Effector memory CD8-positive, alpha-beta T cell (primary cell): ENCODE data around the gene PIGU.
"Not testable (repeated sequence)": the region's sequence is repeated elsewhere in the genome, so short reads cannot be mapped to it uniquely, and the experiment has no call there.

ENCODE experiments used
- ATAC-seq: fragments of 150-1000 bp; cut with Tn5 transposase; replicated peaks from 2 replicates; pipeline ENCODE4 v1.10.0; 2021; ENCODE audit warnings: mild to moderate bottlenecking, moderate library complexity
- DNase-seq, 3 experiments: peaks; one replicate each; pipeline ENCODE4 v3.0.0; 2021
- H3K27ac Mint-ChIP-seq, 2 donors: one replicate each; pipeline ENCODE4 v1.8.0; 2022; ENCODE audit warnings: mild to moderate bottlenecking in 2 of 2, mixed read lengths in 2 of 2, moderate library complexity in 2 of 2
- H3K27me3 Mint-ChIP-seq, 2 donors: one replicate each; pipeline ENCODE4 v1.8.0; 2022; ENCODE audit warnings: mixed read lengths in 2 of 2
- H3K36me3 Mint-ChIP-seq: one replicate; pipeline ENCODE4 v1.8.0; 2022; ENCODE audit warnings: mild to moderate bottlenecking, moderate library complexity, mixed read lengths; ENCODE audit not compliant: insufficient read depth
- H3K4me1 Mint-ChIP-seq, 2 donors: one replicate each; pipeline ENCODE4 v1.8.0; 2022; ENCODE audit warnings: low read depth in 2 of 2, mixed read lengths in 2 of 2
- H3K4me3 Mint-ChIP-seq, 2 donors: one replicate each; pipeline ENCODE4 v1.8.0; 2022; ENCODE audit warnings: mild to moderate bottlenecking in 2 of 2, mixed read lengths in 2 of 2, moderate library complexity in 2 of 2
- H3K9me3 Mint-ChIP-seq, 2 donors: one replicate each; pipeline ENCODE4 v1.8.0; 2022; ENCODE audit warnings: mixed read lengths in 2 of 2

The PIGU gene

DNA sequence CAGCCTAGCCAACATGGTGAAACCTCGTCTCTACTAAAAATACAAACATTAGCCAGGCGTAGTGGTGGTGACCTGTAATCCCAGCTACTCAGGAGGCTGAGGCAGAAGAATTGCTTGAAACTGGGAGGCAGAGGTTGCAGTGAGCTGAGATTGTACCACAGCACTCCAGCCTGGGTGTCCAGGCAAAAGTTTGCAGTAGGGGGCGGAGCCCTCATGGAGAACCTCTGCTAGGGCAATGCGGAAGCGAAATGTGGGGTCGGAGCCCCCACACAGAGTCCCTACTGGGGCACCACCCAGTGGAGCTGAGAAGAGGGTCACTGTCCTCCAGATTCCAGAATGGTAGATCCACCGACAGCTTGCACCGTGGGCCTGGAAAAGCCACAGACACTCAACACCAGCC, 60.0 kb downstream of the PIGU start:
- DNase-seq, H3K4me3 Mint-ChIP-seq, H3K27ac Mint-ChIP-seq, H3K27me3 Mint-ChIP-seq, H3K9me3 Mint-ChIP-seq, ATAC-seq: not testable (repeated sequence)
- Mint-ChIP-seq H3K4me1 (peaks cover 15 to 19% of the 10 kb centered on the region in 2 donors), H3K36me3 (peaks cover 20% of the 10 kb centered on the region)

DNA sequence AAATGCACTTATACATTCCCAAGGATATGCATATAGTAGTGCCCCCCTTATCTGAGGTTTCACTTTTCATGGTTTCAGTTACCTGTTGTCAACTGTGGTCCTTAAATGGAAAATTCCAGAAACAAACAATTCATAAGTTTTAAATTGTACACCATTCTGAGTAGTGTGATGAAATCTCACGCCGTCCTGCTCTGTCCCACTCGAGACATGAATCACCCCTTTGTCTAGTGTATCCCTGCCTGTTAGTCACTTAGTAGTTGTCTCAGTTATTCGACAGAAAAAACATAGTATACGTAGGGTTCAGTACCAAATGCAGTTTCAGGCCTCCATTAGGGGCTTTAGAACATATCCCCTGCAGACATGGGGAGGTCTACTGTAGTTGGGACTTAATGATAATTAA, 61.4 kb downstream of the PIGU start:
- Mint-ChIP-seq H3K4me3 (no peak overlapping the region), H3K4me1 (peaks cover 4 to 7% of the 10 kb centered on the region in 2 donors), H3K27me3 (no peaks in the 10 kb centered on the region), H3K9me3 (no peaks in the 10 kb centered on the region), H3K36me3 (peaks cover 17% of the 10 kb centered on the region), H3K27ac (no peak overlapping the region)
- DNase-seq: no peak
- no peak for ATAC-seq

DNA sequence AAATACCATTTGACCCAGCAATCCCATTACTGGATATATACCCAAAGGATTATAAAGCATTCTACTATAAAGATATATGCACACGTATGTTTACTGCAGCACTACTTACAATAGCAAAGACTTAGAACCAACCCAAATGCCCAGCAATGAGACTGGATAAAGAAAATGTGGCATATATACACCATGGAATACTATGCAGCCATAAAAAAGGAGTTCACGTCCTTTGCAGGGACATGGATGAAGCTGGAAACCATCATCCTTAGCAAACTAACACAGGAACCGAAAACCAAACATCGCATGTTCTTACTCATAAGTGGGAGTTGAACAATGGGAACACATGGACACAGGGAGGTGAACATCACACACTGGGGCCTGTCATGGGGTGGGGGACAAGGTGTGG, 64.9 kb downstream of the PIGU start:
- H3K4me1 Mint-ChIP-seq, H3K27ac Mint-ChIP-seq, ATAC-seq, H3K4me3 Mint-ChIP-seq, H3K9me3 Mint-ChIP-seq, H3K27me3 Mint-ChIP-seq, DNase-seq: not testable (repeated sequence)
- H3K36me3 Mint-ChIP-seq: peaks cover 11% of the 10 kb centered on the region

DNA sequence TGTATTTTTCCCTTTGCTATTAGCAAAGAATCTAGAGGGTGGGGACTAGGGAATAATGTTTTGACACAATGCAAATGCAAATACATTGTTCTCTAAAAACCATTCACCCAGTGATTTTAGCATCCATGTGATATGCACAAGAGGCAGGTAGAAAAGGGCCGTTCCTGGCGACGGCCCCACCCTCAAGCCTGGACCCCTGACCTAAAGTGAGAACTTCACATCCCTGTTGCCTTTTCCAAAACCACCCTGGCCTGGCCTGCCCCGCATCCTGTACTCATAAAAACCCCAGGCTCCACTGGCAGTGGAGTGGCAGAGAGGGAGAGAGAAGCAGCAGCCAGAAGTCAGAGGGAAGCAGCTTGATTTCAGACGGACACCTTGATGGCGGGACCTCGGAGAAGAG, 69.8 kb downstream of the PIGU start:
- Mint-ChIP-seq H3K9me3 (no peaks in the 10 kb centered on the region), H3K4me1 (peaks cover 0 to 2% of the 10 kb centered on the region in 2 donors), H3K27ac (no peak overlapping the region), H3K27me3 (no peaks in the 10 kb centered on the region), H3K36me3 (peaks cover 4% of the 10 kb centered on the region), H3K4me3 (no peak overlapping the region)
- ATAC-seq (no peak), DNase-seq (no peak)

DNA sequence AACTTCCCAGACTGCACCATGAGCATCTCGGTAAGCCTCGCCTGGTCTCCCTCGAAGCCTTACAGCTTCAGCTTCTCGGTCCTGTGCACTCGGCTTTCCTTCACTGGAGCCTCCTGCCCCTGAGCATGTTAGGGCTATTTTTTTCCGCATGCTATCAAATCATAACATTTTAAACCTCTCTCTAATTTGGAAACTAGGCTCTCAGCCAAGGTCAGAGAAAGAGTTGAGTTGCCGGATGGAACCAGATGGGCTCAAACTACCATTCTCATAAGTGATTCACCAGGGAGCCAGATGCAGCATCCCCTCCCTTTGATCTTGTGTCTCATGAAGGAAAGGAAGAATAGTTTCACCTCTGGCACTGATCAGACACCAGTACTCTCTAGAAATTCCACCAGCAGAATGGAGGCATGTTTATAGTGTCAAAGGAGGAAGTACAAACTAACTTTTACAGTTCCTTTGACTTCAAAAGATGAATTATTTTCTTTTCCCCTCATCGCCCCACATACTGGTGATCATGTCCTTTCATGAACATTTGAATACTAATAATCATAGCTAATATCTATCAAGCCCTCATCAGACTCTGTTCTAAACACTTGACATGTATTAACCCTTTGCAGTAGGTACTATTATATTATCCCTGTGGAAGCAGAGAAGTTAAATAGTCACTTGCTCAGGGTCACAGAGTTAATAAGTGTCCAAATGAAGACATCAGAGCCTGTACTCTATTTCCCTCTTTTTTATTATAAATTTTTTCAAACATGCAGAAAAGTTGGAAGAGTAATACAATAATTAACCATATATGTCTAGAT, 71.7 kb downstream of the PIGU start:
- H3K4me1 Mint-ChIP-seq: peaks cover 0 to 2% of the 10 kb centered on the region in 2 donors
- no peak overlapping the region for H3K4me3 Mint-ChIP-seq
- H3K27me3 Mint-ChIP-seq: no peaks in the 10 kb centered on the region
- H3K27ac Mint-ChIP-seq: no peak overlapping the region
- DNase-seq (no peak), ATAC-seq (no peak)
- no peaks in the 10 kb centered on the region for H3K9me3 Mint-ChIP-seq
- H3K36me3 Mint-ChIP-seq: peaks cover 5% of the 10 kb centered on the region

DNA sequence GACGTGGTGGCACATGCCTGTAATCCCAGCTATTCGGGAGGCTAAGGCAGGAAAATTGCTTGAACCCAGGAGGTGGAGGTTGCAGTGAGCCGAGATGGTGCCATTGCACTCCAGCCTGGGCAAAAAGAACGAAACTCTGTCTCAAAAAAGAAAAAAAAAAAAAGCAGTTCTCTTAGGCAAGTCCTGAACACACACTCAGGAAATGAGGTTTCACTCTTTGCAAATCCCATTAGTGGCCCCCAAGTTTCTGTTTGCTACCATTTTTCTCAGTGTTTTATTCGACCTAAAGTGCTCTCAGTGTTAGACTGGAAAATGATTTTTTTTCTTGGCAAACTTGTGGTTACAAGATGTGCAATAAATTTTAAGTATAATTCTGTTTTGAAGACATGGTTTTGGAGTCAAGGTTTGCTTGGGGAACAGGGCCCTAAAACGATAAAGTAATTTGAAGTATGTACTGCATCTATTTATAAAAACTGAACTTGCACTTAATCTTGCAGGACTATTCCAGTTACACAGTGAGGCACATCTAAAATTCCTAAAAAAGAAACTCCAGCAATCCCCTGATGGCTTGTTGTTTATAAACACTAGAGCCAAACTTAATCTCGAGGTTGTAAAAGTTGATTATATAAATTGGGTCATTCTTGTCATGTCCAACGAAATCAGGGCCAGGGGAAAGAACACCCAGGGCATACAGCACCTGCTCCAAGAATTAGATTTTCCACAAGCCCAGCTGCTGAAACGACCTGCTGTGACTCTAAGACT, 75.8 kb downstream of the PIGU start:
- H3K9me3 Mint-ChIP-seq: no peaks in the 10 kb centered on the region
- no peak overlapping the region for H3K27ac Mint-ChIP-seq
- H3K4me1 Mint-ChIP-seq: no peaks in the 10 kb centered on the region
- ATAC-seq: no peak
- H3K36me3 Mint-ChIP-seq: peaks cover 5% of the 10 kb centered on the region
- no peak overlapping the region for H3K4me3 Mint-ChIP-seq
- no peak for DNase-seq
- no peaks in the 10 kb centered on the region for H3K27me3 Mint-ChIP-seq

DNA sequence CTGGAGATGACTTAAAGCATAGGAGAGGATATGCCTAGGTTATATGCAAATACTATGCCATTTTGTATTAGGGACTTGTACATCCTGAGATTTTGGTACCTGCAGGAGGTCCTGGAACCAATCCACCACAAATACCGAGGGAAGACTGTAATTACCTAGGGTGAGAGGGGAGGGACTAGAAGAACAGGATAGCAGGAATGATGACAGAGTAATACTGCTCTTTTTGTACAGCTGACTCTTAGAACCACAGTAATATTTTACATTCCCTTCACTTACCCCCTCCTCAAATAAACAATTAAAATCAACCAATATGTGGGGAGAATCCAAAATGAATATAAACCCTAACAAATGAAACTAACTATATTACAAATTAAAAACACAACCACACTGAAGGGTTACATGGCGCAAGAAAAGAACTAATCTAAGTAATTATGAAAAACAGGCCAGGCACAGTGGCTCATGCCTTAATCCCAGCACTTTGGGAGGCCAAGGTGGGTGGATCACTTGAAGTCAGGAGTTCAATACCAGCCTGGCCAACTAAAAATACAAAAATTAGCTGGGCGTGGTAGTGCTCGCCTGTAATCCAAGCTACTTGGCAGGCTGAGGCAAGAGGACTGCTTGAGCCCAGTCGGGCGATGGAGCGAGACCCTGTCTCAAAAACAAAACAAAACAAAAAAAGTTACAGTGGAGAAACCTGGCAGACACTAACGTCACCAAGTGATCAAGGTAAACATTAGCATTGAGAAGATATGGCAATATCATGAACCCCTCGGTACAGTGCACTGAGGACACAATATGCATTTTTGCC, 81.3 kb downstream of the PIGU start:
- no peaks in the 10 kb centered on the region for H3K9me3 Mint-ChIP-seq
- ATAC-seq (no peak), DNase-seq (no peak)
- no peaks in the 10 kb centered on the region for H3K27me3 Mint-ChIP-seq
- no peaks in the 10 kb centered on the region for H3K4me1 Mint-ChIP-seq
- no peak overlapping the region for H3K4me3 Mint-ChIP-seq
- H3K27ac Mint-ChIP-seq: no peak overlapping the region
- H3K36me3 Mint-ChIP-seq: no peaks in the 10 kb centered on the region

DNA sequence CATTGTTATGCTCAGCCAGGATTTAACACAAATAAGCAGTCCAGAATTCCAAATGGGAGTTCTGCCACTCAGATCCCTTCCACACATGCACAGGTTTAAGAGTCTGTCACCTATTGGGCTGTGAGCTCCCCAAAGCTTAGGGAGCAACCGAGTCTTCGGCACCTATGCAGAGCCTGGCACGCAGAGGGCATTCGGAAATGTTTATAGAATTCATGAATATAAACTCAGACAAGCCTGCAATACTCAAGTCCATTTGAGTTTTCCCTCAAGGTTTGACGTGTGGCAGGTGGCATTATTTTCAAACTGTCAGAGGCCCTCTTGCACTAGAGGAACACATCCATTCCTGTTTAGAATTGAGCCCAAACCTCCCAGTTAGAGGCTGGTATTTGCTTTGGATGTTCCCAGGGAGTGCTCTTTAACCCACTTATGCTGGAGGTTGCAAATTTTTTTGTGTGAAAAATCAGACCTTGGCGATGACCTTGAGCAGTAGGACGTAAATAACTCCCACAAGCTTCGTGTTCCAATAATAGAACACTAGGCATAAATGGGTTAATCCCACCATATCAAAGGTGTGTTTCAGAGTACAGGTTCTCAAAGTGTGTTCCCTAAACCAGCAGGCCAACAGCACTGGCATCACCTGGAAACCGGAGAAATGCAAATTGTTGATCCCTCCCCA, 90.3 kb downstream of the PIGU start:
- ATAC-seq (no peak), DNase-seq (no peak)
- no peak overlapping the region for H3K27ac Mint-ChIP-seq
- peaks cover 19% of the 10 kb centered on the region for H3K36me3 Mint-ChIP-seq
- H3K27me3 Mint-ChIP-seq: no peaks in the 10 kb centered on the region
- H3K4me3 Mint-ChIP-seq: no peak overlapping the region
- no peaks in the 10 kb centered on the region for H3K4me1 Mint-ChIP-seq
- no peaks in the 10 kb centered on the region for H3K9me3 Mint-ChIP-seq

DNA sequence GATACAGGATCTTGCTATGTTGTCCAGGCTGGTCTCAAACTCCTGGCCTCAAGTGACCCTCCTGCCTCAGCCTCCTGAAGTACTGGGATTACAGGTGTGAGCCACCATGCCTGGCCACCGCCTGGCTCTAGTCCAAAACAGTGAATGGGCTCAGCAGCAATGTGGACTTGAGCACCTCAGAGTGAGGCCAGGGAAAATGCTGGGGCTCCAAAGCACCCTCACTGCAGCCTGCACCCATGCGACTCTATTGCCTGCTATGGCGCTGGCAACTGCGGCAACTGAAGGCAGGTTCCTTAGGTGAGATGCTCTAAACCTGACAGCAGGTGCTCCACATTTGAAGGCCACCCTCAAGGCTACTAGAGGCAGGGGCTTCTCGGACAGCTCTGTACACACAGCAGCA, 91.9 kb downstream of the PIGU start:
- Mint-ChIP-seq H3K36me3 (peaks cover 21% of the 10 kb centered on the region), H3K27me3 (no peaks in the 10 kb centered on the region), H3K4me1 (peaks cover 7 to 11% of the 10 kb centered on the region in 2 donors), H3K9me3 (no peaks in the 10 kb centered on the region), H3K27ac (no peak overlapping the region), H3K4me3 (no peak overlapping the region)
- ATAC-seq (no peak), DNase-seq (no peak)

DNA sequence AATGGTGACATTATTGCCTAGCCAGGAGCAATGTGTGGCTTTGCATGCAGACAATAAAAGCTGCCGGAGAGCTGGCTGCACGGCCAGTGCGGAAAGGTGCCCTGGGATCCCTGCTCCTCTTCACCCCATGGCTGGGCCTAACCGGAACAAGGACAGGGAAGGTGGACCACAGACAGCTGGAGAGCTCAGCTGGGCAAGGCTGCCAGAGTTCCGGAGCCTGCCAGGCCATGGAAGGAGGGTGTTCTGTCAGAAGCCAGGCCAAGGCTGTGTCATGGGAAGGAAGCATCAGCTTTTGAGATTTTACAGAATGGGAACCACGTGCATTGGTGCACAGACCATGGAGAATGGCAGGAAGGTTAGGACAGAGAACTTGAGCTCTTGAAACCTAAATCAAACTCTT, 93.3 kb downstream of the PIGU start:
- Mint-ChIP-seq H3K27me3 (no peaks in the 10 kb centered on the region), H3K4me1 (peaks cover 7 to 16% of the 10 kb centered on the region in 2 donors), H3K9me3 (no peaks in the 10 kb centered on the region), H3K36me3 (peaks cover 17% of the 10 kb centered on the region), H3K4me3 (no peak overlapping the region), H3K27ac (no peak overlapping the region)
- DNase-seq (no peak), ATAC-seq (no peak)

DNA sequence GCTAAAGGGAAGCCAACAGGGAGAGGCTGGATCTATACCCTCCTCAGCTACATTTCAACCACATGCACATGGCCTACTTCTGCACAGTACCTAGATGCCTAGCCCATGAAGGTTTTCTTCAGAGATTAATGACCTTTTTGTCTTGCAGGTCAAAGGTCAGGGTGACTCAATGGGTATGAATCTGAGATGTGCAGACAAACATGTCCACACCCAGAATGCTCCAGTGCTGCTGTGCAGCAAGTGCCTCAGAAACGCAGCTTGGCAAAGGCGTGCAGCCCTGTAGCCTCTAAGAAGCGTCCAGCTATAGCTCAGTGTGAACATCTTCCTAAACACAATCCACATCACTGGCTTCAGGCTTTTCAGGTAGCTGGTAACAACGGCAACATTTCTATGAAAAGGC, 94.0 kb downstream of the PIGU start:
- Mint-ChIP-seq H3K27me3 (no peaks in the 10 kb centered on the region), H3K9me3 (no peaks in the 10 kb centered on the region), H3K4me3 (no peak overlapping the region), H3K36me3 (peaks cover 16% of the 10 kb centered on the region), H3K27ac (peak overlapping the region in 1 of 2 donors; percentile 91), H3K4me1 (peaks cover 7 to 16% of the 10 kb centered on the region in 2 donors)
- DNase-seq (no peak), ATAC-seq (no peak)

DNA sequence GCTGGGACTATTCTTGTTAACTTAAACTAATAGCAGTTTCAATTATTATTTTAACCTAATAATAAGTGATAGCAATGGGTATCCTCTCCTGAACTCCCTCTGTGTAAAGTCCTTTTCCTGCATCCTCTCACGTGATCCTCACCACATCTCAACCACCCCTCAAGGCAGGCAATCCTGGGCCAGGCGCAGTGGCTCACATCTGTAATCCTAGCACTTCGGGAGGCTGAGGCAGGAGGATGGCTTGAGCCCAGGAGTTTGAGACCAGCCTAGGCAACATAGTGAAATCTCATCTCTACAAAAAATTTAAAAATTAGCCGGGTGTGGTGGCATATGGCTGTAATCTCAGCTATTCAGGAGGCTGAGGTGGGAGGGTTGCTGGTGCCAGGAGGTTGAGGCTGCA, 94.7 kb downstream of the PIGU start:
- H3K27ac Mint-ChIP-seq: peak overlapping the region; percentile 4 to 91
- ATAC-seq (no peak), DNase-seq (no peak)
- H3K4me3 Mint-ChIP-seq: no peak overlapping the region
- H3K27me3 Mint-ChIP-seq: no peaks in the 10 kb centered on the region
- peaks cover 7 to 16% of the 10 kb centered on the region in 2 donors for H3K4me1 Mint-ChIP-seq
- H3K36me3 Mint-ChIP-seq: peaks cover 9% of the 10 kb centered on the region
- H3K9me3 Mint-ChIP-seq: no peaks in the 10 kb centered on the region
